GM19395 (cell line): ENCODE data around the gene CFAP210.
A peak's percentile ranks its signal among the peaks of the same experiment; 100 is the strongest.

Experiments
- ATAC-seq: cut with Tn5 transposase; IDR thresholded peaks from one replicate; pipeline ENCODE4 v1.9.1; 2021; ENCODE audit warnings: mild to moderate bottlenecking, moderate library complexity; ENCODE audit not compliant: unreplicated experiment

The CFAP210 gene

DNA sequence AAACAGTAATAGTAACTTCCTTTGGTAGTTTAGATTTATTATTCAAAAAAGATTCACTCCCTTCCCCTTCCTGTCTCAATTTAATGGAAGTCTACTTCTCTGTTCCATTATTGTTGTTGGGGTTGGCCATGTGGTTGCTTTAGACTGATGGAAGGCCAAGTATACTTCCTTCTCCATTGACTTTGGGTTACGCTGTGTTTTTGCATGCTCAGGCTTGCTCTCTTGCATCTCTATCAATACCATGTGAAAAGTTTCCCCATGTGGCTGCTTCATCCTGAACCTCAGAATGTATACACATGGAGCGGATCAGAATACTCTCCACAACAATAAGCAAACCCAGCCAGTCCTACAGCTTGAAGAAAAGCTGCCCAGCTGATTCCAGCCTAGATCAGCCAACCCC is 20.3 kb downstream of the CFAP210 start:
- no peak for ATAC-seq

- no peak for ATAC-seq
These were observed 21.1 kb downstream of the CFAP210 start for GRCh38 chr2:169673106-169673505.

DNA sequence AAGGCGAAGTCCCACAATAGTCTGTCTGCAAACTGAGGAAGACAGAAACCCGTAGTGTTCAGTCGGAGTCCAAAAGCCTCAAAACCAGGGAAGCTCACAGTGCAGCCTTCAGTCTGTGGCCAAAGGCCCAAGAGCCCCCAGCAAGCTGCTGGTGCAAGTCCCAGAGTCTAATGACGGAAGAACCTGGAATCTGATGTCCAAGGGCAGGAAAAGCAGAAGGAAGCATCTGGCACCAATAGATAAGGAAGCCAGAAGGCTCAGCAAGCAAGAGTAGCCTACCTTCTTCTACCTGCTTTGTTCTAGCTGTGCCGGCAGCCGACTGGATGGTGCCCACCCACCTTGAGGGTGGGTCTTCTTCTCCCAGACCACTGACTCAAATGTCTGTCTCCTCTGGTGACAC is 21.8 kb downstream of the CFAP210 start:
- ATAC-seq = no peak

- ATAC-seq = no peak
These were observed 23.3 kb downstream of the CFAP210 start for GRCh38 chr2:169670937-169671336.

- ATAC-seq = peak; percentile 74
These were observed 24.0 kb downstream of the CFAP210 start for GRCh38 chr2:169670215-169670651.

- ATAC-seq = no peak
These were observed 26.6 kb downstream of the CFAP210 start for GRCh38 chr2:169667583-169667982.

- ATAC-seq = no peak
These were observed 29.0 kb downstream of the CFAP210 start for GRCh38 chr2:169664978-169665930.

- no peak for ATAC-seq
These were observed 29.6 kb downstream of the CFAP210 start for GRCh38 chr2:169664600-169664977.

DNA sequence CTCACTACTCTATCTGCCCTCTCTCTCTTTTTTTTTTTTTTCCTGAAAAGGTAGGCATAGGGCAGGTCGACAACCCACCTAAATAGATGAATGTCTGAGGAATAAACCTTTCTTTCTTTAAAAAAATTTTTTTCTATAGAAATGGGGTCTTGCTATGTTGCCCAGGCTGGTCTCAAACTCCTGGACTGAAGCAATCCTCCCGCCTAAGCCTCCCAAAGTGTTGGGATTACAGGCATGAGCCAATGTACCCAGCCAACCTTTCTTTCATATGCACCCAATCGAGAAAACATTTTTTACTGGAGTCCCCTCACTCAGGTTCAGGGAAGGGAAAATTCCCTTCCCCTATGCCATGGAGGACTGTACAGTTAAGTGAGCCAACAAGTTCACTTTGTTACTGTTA is 31.0 kb downstream of the CFAP210 start:
- ATAC-seq = no peak

- ATAC-seq = no peak
These were observed 31.5 kb downstream of the CFAP210 start for GRCh38 chr2:169662744-169663143.

DNA sequence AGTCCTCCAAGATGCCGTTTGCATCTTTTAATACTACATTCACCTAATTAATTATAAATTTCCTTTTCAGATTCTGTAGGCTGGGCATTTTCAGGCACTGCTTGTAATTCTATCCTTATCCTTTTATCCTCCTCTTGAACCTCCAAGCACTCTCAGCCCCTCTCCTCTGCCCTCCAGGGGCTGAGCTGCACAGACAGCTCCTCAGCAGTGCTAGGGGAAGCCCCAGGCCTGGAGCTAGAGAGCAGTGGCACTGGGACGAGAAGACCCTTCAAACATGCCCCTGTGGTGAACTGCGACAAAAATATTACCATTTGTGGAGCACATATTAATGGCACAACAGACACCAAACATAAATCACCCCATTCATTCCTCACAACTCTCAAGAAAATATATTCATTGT is 32.9 kb downstream of the CFAP210 start:
- ATAC-seq = no peak

- no peak for ATAC-seq
These were observed 34.9 kb downstream of the CFAP210 start for GRCh38 chr2:169659320-169659719.

DNA sequence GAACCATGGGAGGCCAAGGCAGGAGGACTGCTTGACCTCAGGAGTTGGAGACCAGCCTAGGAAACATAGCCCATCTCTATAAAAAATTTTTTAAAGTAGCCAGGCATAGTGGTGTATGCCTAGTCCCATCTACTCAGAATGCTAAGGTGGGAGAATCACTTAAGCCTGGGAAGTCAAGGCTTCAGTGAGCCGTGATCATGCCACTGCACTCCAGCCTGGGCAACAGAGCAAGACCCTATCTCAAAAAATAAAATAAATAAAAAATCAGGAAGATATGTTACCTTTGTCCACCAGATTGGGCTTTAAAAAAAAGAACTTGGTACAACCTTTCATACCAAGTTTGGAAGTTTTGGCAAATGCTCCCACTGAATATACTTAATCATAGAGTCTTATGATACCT is 35.3 kb downstream of the CFAP210 start:
- no peak for ATAC-seq

DNA sequence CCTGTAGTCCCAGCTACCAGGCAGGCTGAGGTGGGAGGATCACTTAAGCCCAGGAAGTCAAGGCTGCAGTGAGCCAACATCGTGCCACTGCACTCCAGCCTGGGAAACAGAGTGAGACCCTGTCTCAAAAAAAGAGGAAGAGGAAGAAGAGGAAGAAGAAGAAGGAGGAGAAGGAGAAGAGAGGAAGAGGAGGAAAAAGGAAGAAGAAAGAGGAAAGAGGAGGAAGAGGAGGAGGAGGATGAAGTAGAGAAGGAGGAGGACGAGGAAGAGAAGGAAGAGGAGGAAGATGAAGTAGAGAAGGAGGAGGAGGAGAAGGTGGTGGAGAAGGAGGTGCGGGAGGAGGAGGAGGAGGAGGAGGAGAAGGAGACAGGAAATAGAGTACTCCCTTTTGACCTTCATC is 38.0 kb downstream of the CFAP210 start:
- no peak for ATAC-seq

DNA sequence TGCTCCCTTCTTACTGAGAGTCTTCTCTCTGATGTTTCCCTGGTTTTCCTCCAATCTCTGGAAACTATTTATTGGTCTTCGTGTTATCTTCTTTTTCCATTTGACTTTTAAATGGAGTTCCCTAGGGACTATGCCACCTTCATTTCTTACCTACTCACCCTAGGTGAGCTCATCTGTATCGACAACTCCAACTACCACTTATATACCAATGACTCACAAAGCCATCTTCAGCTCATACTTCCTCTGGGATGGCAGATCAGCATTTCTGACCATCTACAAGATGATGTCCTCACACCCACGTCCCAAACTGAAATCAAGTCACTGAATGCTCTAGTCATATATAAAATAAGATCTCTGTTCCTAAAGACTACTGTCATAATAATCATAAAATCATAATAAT is 40.6 kb downstream of the CFAP210 start:
- no peak for ATAC-seq

- ATAC-seq = no peak
These were observed 44.9 kb downstream of the CFAP210 start for GRCh38 chr2:169649278-169649677.

DNA sequence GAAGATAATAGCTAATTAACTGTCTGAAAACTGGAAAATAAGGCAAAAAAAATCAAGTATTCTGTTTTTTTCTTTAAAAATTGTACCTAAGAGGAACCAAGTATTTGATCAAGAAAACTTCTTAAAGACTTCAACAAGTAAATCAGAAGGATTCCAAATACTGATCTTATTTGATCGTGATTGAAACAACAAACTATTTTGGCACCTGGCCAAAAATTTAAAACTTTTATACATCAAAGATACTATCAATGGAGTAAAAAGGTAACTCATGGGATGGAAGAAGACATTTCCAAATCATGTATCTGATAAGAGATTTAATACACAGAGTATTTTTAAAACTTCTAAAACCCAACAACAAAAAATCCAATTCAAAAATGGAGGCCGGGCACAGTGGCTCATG is 46.7 kb downstream of the CFAP210 start:
- ATAC-seq = no peak

GRCh38 chr2:169644173-169644572 is 50.0 kb downstream of the CFAP210 start:
- no peak for ATAC-seq

DNA sequence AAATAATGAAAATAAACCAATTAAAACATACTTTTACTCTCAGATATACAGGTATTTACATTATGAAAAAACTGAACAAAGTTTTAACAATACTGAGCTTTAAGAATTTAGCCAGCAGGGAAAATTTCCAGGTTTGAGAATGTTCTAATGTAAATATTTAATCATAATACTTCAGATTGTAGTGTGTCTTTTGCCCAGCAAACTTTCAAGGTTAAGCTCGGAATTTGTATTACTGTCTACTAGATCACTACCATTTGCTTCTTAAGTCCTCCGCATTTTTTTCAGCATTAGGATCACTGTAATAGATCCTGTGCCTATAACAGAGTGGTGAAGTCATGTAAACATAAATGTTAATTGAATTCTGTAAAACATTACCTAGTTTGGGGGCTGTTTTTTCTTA is 52.7 kb downstream of the CFAP210 start:
- no peak for ATAC-seq

GRCh38 chr2:169640104-169640503 is 54.1 kb downstream of the CFAP210 start:
- ATAC-seq = no peak

- ATAC-seq = no peak
These were observed 56.6 kb downstream of the CFAP210 start for GRCh38 chr2:169637620-169638019.

- ATAC-seq = no peak
These were observed 57.6 kb downstream of the CFAP210 start for GRCh38 chr2:169636440-169637097.
